Measurements from ENCODE around the gene ARID3A. TPM values are rescaled to one million over a fixed set of nuclear protein-coding genes. Genes with fewer than 3 reads are reported as not detected.
"Not testable (repeated sequence)": the region's sequence is repeated elsewhere in the genome, so short reads cannot be mapped to it uniquely, and the experiment has no call there.

The ARID3A gene
- polyA plus RNA-seq, 3 donors from 2014 or later, result 1.0 to 1.7 (median 1.4) TPM

DNA sequence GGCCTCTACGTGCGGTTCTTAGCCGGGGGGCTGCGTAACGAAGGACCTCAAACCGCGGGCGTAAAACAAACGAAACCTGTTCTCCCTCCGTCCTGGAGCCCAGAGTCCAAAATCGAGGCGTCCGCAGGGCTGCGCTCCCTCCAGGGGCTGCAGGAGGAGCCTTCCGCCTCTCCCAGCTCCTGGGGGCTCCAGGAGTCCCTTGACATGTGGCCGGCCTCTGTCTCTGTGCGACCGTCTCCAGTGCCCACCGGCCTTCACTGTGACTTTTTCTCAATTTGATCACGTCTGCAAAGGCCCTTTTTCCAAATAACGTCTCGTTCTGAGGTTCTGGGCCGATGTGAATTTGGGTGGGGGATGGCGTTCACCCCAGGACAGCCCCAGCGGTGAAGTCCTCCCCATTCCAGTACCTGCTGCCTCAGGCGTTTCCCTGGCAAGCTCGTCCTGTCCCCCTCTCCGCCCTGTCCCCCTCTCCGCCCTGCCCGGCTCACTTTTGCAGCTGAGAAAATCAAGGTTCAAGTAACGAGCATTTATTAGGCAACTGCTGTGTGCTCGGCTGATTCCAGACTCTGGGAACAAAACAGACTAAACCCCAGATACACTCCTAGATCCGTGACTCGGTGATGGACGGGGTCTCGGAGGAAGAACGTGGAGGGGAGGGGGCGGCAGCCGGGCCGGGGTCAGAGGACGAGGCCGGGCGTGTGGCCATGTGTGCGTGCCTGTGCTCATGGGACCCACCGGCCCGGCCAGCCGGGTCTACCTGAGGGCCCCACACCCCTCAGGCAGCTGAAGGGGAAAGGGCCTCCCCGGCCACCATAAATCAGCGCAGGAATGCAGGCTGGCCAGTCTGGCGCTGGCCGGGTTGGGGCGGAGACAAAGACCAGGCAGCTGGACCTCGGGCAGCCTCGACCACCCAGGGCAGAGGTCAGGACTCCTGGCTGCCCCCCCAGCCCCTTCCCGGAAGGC is 30.2 kb downstream of the ARID3A start:
- Mint-ChIP-seq H3K4me3 (no peak overlapping the region), H3K36me3 (no peaks in the 10 kb centered on the region)
- no peak for DNase-seq

DNA sequence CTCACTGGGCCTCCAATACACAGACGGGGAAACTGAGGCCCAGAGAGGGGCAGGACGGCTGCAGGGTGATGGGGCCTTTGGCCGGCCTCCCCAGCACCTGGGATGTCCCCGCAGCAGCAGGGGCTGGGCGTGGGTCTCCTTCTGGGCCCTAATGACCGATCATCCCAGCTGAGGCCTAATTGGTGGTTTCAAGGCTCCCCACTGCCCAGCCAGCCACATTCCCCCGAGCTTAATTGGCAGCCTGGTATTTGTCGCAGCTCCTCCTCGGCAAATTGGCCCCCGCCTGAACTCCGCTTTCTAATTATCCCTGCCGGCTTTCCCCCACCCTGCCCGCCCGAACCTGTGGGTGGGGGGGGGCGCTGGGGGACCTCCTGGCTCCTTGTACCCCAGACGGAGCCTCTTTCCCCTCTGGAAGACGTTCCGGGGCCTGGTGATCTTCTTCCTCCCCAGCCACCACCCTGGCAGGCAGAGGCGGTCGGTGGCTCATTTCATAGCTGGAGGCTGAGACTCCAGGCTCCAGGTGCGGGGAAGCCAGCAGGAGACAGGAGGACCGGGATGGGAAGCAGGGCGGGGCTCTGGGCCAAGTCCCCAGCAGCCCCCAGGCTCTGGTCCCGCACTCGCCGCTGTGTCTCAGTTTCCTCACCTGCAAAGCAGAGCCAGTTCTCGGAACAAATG is 31.1 kb downstream of the ARID3A start:
- no peak overlapping the region for H3K27ac Mint-ChIP-seq
- no peaks in the 10 kb centered on the region for H3K9me3 Mint-ChIP-seq
- DNase-seq, result no peak
- peaks cover 10% of the 10 kb centered on the region in 2 donors for H3K4me1 Mint-ChIP-seq
- H3K36me3 Mint-ChIP-seq, result no peaks in the 10 kb centered on the region
- no peak overlapping the region for H3K4me3 Mint-ChIP-seq
- H3K27me3 Mint-ChIP-seq (ENCODE audit: low read depth in 3 of 3), result peaks cover 0 to 1% (median 0%) of the 10 kb centered on the region in 3 donors

More for the DNA sequence above, 30.2 kb downstream of the ARID3A start:
- Mint-ChIP-seq H3K9me3 (no peaks in the 10 kb centered on the region), H3K27me3 (ENCODE audit: low read depth in 3 of 3) (peaks cover 0 to 1% (median 0%) of the 10 kb centered on the region in 3 donors), H3K4me1 (peaks cover 10 to 12% of the 10 kb centered on the region in 2 donors), H3K27ac (no peak overlapping the region)

- not testable (repeated sequence) for H3K9me3 Mint-ChIP-seq; DNase-seq; H3K4me3 Mint-ChIP-seq; H3K27ac Mint-ChIP-seq; H3K27me3 Mint-ChIP-seq (ENCODE audit: low read depth in 3 of 3); H3K36me3 Mint-ChIP-seq; H3K4me1 Mint-ChIP-seq
Measured at GRCh38 chr19:957578-957977, 31.7 kb downstream of the ARID3A start.

GRCh38 chr19:958967-959855 is 33.4 kb downstream of the ARID3A start:
- Mint-ChIP-seq H3K27me3 (ENCODE audit: low read depth in 3 of 3) (peaks cover 0 to 1% (median 0%) of the 10 kb centered on the region in 3 donors), H3K36me3 (no peaks in the 10 kb centered on the region), H3K27ac (no peak overlapping the region), H3K9me3 (no peaks in the 10 kb centered on the region), H3K4me3 (no peak overlapping the region), H3K4me1 (no peaks in the 10 kb centered on the region)
- no peak for DNase-seq

DNA sequence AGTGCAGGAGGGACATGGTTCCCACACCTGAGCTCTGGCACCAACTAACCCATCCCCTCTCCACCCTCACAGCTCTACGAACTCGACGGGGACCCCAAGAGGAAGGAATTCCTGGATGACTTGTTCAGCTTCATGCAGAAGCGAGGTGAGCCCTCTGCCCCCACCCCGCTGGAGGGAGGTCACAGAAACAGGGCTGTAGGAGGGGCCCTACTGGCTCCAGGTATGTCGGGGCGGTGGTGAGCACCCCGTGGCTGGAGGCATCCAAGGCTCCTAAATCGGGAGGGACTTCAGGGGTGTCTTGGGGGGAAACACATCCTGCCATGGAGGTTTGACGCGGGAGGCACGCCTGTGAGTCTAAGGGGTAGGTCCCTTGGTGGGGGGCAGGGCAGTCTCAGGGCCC is 34.2 kb downstream of the ARID3A start:
- H3K9me3 Mint-ChIP-seq, result no peaks in the 10 kb centered on the region
- H3K27ac Mint-ChIP-seq, result no peak overlapping the region
- peaks cover 1% of the 10 kb centered on the region in 3 donors for H3K36me3 Mint-ChIP-seq
- no peaks in the 10 kb centered on the region for H3K4me1 Mint-ChIP-seq
- no peaks in the 10 kb centered on the region for H3K27me3 Mint-ChIP-seq (ENCODE audit: low read depth in 3 of 3)
- no peak overlapping the region for H3K4me3 Mint-ChIP-seq
- no peak for DNase-seq

DNA sequence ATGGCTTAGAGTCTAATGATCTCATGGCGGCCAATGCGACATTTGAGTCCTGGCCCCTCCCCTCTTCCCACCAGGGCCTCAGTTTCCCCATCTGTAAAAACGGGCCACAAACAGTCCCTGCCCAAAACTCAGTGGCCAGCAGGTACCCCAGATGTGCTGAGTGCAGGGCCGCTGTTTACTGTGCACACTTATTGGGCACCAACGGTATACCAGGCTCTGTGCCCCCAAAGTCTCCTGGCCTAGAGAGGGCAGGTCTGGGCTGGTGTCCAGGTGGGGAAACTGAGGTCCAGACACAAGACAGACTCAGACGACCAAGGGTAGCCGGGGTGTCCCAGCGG is 34.7 kb downstream of the ARID3A start:
- no peak for DNase-seq
- Mint-ChIP-seq H3K4me3 (no peak overlapping the region), H3K27ac (no peak overlapping the region), H3K27me3 (ENCODE audit: low read depth in 3 of 3) (no peaks in the 10 kb centered on the region), H3K36me3 (peaks cover 4 to 5% (median 4%) of the 10 kb centered on the region in 3 donors), H3K4me1 (peaks cover 0 to 2% of the 10 kb centered on the region in 2 donors), H3K9me3 (no peaks in the 10 kb centered on the region)

DNA sequence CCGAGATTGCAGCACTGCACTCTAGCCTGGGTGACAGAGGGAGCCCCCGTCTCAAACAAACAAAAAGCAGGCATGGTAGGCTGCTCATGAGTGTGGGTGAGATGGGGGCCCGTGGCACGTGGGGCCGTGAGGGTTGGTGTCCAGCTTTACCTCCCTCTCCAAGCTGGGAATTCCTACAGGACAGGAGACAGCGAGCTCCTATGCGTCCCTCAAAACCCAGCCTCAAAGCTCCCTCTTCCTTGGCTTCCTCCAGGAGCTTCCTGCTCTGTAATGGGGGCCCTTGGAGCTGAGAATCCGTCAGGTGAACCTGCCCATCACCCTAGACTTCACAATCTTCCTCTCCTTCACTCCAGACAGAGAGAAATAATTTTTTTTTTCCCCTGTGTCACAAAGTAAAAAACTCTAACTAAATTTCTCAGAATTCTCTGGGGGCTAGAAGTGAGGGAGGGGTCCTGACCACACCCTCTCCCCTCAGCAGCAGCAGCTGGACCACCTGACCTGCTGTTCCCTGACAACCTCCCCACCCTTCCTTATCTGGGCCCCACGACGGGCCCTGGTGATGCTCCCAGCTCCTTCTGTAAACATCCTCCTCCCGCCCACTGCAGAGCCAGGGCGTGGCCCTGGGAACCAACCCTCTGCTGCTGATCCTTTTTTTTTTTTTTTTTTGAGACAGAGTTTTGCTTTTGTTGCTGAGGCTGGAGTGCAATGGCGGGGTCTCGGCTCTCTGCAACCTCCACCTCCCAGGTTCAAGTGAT is 36.2 kb downstream of the ARID3A start:
- Mint-ChIP-seq H3K36me3 (peaks cover 4 to 8% (median 7%) of the 10 kb centered on the region in 3 donors), H3K27me3 (ENCODE audit: low read depth in 3 of 3) (no peaks in the 10 kb centered on the region), H3K9me3 (peaks cover 0 to 2% (median 0%) of the 10 kb centered on the region in 6 donors), H3K4me1 (peaks cover 0 to 2% of the 10 kb centered on the region in 2 donors), H3K4me3 (no peak overlapping the region), H3K27ac (no peak overlapping the region)
- no peak for DNase-seq

DNA sequence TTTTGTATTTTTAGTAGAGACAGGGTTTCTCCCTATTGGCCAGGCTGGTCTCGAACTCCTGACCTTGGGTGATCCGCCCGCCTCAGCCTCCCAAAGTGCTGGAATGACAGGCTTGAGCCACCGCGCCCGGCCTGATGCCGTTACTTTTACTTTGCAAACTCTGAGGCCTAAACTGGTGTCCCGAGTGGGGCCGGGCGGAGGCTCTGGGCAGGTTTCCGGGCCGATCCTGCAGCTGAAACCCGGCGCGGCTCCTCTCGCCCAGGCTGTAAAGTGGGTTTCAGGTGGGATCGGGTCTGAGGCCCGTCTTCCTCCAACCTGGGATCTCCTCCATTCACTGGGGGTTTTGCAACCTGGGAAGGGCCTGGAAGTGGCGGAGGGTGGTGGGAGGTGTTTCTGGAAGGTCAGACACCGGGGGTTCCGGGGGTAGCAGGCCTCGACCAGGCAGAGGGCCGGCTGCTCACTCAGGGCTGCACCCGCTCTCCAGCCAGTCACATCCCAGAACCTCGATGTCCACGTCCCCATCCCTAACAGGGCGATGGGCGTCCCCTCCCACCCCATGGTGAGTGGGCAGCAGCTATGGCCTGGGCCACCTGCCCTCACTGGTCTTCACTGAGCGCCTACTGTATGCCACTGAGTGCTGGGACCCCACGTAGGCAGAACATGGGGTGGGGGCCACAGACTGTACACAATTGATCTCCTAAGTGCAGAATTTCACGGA is 37.0 kb downstream of the ARID3A start:
- no peak overlapping the region for H3K27ac Mint-ChIP-seq
- DNase-seq, result no peak
- peaks cover 0 to 2% (median 0%) of the 10 kb centered on the region in 6 donors for H3K9me3 Mint-ChIP-seq
- peaks cover 4 to 13% (median 7%) of the 10 kb centered on the region in 3 donors for H3K36me3 Mint-ChIP-seq
- H3K27me3 Mint-ChIP-seq (ENCODE audit: low read depth in 3 of 3), result peaks cover 0 to 3% (median 0%) of the 10 kb centered on the region in 3 donors
- no peak overlapping the region for H3K4me3 Mint-ChIP-seq
- H3K4me1 Mint-ChIP-seq, result peaks cover 0 to 2% of the 10 kb centered on the region in 2 donors

DNA sequence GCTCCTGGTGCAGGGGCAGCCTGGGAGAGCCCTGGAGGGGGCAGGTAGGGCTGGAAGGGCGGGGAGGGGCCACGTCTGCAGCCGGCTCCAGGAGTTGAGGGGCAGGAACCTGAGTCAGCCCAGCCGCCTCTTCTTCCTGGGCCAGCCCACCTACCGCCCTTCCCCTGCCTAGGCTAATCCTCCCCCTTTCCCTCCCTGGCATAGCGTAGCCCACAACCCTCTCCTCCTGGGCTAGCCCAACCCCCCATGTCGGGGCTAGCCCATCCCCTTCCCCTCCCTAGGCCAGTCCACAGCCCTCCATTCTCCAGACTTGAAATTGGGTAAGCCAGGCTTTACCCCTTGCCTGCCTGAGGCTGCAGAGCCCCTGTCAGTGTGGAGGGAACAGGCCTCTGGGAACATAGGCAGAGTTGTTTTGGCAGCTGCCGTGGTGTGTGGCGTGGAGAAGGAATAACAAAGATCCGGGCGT is 37.7 kb downstream of the ARID3A start:
- H3K9me3 Mint-ChIP-seq, result peaks cover 0 to 2% (median 0%) of the 10 kb centered on the region in 6 donors
- H3K27ac Mint-ChIP-seq, result no peak overlapping the region
- peaks cover 0 to 3% (median 0%) of the 10 kb centered on the region in 3 donors for H3K27me3 Mint-ChIP-seq (ENCODE audit: low read depth in 3 of 3)
- DNase-seq, result no peak
- peaks cover 7 to 13% (median 7%) of the 10 kb centered on the region in 3 donors for H3K36me3 Mint-ChIP-seq
- H3K4me1 Mint-ChIP-seq, result peaks cover 0 to 2% of the 10 kb centered on the region in 2 donors
- no peak overlapping the region for H3K4me3 Mint-ChIP-seq

DNA sequence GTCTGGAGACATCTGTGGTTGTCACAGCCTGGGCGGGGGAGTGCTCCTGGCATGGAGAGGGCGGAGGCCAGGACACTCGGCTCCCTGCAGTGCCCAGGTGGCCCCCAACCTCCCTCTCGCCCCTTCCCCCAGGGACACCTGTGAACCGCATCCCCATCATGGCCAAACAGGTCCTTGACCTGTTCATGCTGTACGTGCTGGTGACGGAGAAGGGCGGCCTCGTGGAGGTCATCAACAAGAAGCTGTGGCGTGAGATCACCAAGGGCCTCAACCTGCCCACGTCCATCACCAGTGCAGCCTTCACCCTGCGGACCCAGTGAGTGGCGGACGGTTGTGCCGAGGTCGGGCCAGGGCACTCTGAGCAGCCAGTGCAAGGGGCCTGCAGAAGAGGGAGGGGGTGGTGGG is 38.3 kb downstream of the ARID3A start:
- Mint-ChIP-seq H3K36me3 (peaks cover 7 to 13% (median 8%) of the 10 kb centered on the region in 3 donors), H3K4me3 (no peak overlapping the region), H3K27ac (no peak overlapping the region), H3K4me1 (peaks cover 0 to 2% of the 10 kb centered on the region in 2 donors), H3K9me3 (peaks cover 0 to 2% (median 0%) of the 10 kb centered on the region in 6 donors), H3K27me3 (ENCODE audit: low read depth in 3 of 3) (peaks cover 0 to 3% (median 0%) of the 10 kb centered on the region in 3 donors)
- no peak for DNase-seq

GRCh38 chr19:964761-965694 is 39.2 kb downstream of the ARID3A start:
- Mint-ChIP-seq H3K4me3 (no peak overlapping the region), H3K4me1 (peaks cover 0 to 2% of the 10 kb centered on the region in 2 donors), H3K27ac (no peak overlapping the region), H3K36me3 (peaks cover 7 to 13% (median 8%) of the 10 kb centered on the region in 3 donors), H3K9me3 (peaks cover 0 to 2% (median 0%) of the 10 kb centered on the region in 6 donors), H3K27me3 (ENCODE audit: low read depth in 3 of 3) (peaks cover 0 to 3% (median 0%) of the 10 kb centered on the region in 3 donors)
- no peak for DNase-seq

All from immature natural killer cell (primary cell).